Osteocyte (in vitro differentiated cells): ENCODE measurements around the gene ARFIP2. TPM values are rescaled to one million over a fixed set of nuclear protein-coding genes. Genes with fewer than 3 reads are reported as not detected.

Experiments used
- DNase-seq: peaks from one replicate; pipeline ENCODE4 v3.0.0; 2021; ENCODE audit warnings: mixed read lengths; ENCODE audit not compliant: unreplicated experiment; ENCODE audit errors: extremely low spot score
- H3K27ac Mint-ChIP-seq: one replicate; pipeline ENCODE4 v1.8.0; 2021; ENCODE audit warnings: mild to moderate bottlenecking, mixed read lengths; ENCODE audit not compliant: unreplicated experiment
- H3K27me3 Mint-ChIP-seq: one replicate; pipeline ENCODE4 v1.8.0; 2021; ENCODE audit warnings: mixed read lengths; ENCODE audit not compliant: unreplicated experiment
- H3K36me3 Mint-ChIP-seq: one replicate; pipeline ENCODE4 v1.8.0; 2021; ENCODE audit warnings: mixed read lengths; ENCODE audit not compliant: unreplicated experiment
- H3K4me1 Mint-ChIP-seq: one replicate; pipeline ENCODE4 v1.8.0; 2021; ENCODE audit warnings: mixed read lengths; ENCODE audit not compliant: unreplicated experiment
- H3K4me3 Mint-ChIP-seq: one replicate; pipeline ENCODE4 v1.8.0; 2021; ENCODE audit warnings: mild to moderate bottlenecking, moderate library complexity, mixed read lengths; ENCODE audit not compliant: unreplicated experiment
- H3K9me3 Mint-ChIP-seq: one replicate; pipeline ENCODE4 v1.8.0; 2021; ENCODE audit warnings: mixed read lengths; ENCODE audit not compliant: unreplicated experiment
- CTCF ChIP-seq: fragments of 200-600 bp; sonication (generic); IDR thresholded peaks from 2 replicates; pipeline ENCODE4 v1.5.0; 2021; ENCODE audit warnings: antibody characterized with exemption, mild to moderate bottlenecking, moderate library complexity
- total RNA-seq: library from RNA; stranded (reverse); gene quantifications from 2 replicates; pipeline ENCODE4 v1.2.1, GENCODE V29; 2021

Gene ARFIP2
- total RNA-seq, 1 donor from 2014 or later = 64.6 TPM

GRCh38 chr11:6475936-6476335, 5.2 kb downstream of the ARFIP2 start:
- H3K9me3 Mint-ChIP-seq = no peaks in the 10 kb centered on the region
- DNase-seq = no peak
- no peak for TF ChIP-seq CTCF
- H3K36me3 Mint-ChIP-seq = peaks cover 17% of the 10 kb centered on the region
- H3K4me3 Mint-ChIP-seq = no peak overlapping the region
- H3K27me3 Mint-ChIP-seq = no peaks in the 10 kb centered on the region
- H3K27ac Mint-ChIP-seq = peak overlapping the region; percentile 93
- peaks cover 44% of the 10 kb centered on the region for H3K4me1 Mint-ChIP-seq

GRCh38 chr11:6474806-6475500, 6.2 kb downstream of the ARFIP2 start:
- Mint-ChIP-seq H3K9me3 (no peaks in the 10 kb centered on the region), H3K4me3 (peak overlapping the region; percentile 85), H3K27ac (peak overlapping the region; percentile 93), H3K36me3 (peaks cover 16% of the 10 kb centered on the region), H3K4me1 (peaks cover 37% of the 10 kb centered on the region), H3K27me3 (no peaks in the 10 kb centered on the region)
- peak; percentile 54 for DNase-seq
- TF ChIP-seq CTCF = no peak

GRCh38 chr11:6474413-6474792, 6.7 kb downstream of the ARFIP2 start:
- Mint-ChIP-seq H3K27ac (peak overlapping the region; percentile 93), H3K9me3 (no peaks in the 10 kb centered on the region)
- no peak for DNase-seq

GRCh38 chr11:6473451-6474412, 7.4 kb downstream of the ARFIP2 start, which contains the start of gene TRIM3:
TSS of gene TRIM3 (minus strand) at chr11:6473941. CDS start at chr11:6465695, 8,246 bp downstream.
- peak; percentile 96 for DNase-seq
- Mint-ChIP-seq H3K27me3 (no peaks in the 10 kb centered on the region), H3K9me3 (no peaks in the 10 kb centered on the region), H3K4me1 (peaks cover 32% of the 10 kb centered on the region), H3K4me3 (peak within 1 kb of the TSS; percentile 90), H3K36me3 (peaks cover 8% of the 10 kb centered on the region), H3K27ac (peak within 1 kb of the TSS; percentile 93)
- peak; percentile 53 for TF ChIP-seq CTCF

More at GRCh38 chr11:6474413-6474792, 6.7 kb downstream of the ARFIP2 start:
- Mint-ChIP-seq H3K4me3 (peak overlapping the region; percentile 85), H3K27me3 (no peaks in the 10 kb centered on the region), H3K4me1 (peaks cover 35% of the 10 kb centered on the region), H3K36me3 (peaks cover 14% of the 10 kb centered on the region)
- TF ChIP-seq CTCF = no peak

GRCh38 chr11:6472934-6473333, 8.2 kb downstream of the ARFIP2 start:
- Mint-ChIP-seq H3K4me3 (peak overlapping the region; percentile 90), H3K4me1 (peaks cover 32% of the 10 kb centered on the region), H3K9me3 (no peaks in the 10 kb centered on the region), H3K27me3 (no peaks in the 10 kb centered on the region), H3K27ac (no peak overlapping the region), H3K36me3 (peaks cover 6% of the 10 kb centered on the region)
- DNase-seq = peak; percentile 69
- no peak for TF ChIP-seq CTCF
